ENCODE data around the gene ALDH1L1.

- TF ChIP-seq ZNF274 (IDR thresholded peaks at IDR 0.05; ENCODE audit: low read depth, low read length) (no peak), YY1 (IDR thresholded peaks at IDR 0.05; ENCODE audit: insufficient read depth, insufficient read length) (no peak), SUZ12 (IDR thresholded peaks at IDR 0.05; ENCODE audit: extremely low read depth, insufficient read depth, insufficient read length) (no peak)
Measured at GRCh38 chr3:126226374-126226773, 46.0 kb upstream of the ALDH1L1 start.
